ENCODE data around the gene CES4A. TPM values are rescaled to one million over a fixed set of nuclear protein-coding genes. Genes with fewer than 3 reads are reported as not detected.
A peak's percentile ranks its signal among the peaks of the same experiment; 100 is the strongest.

Gene CES4A
- total RNA-seq, 1 experiment from 2014 or later, result 2.5 TPM

DNA sequence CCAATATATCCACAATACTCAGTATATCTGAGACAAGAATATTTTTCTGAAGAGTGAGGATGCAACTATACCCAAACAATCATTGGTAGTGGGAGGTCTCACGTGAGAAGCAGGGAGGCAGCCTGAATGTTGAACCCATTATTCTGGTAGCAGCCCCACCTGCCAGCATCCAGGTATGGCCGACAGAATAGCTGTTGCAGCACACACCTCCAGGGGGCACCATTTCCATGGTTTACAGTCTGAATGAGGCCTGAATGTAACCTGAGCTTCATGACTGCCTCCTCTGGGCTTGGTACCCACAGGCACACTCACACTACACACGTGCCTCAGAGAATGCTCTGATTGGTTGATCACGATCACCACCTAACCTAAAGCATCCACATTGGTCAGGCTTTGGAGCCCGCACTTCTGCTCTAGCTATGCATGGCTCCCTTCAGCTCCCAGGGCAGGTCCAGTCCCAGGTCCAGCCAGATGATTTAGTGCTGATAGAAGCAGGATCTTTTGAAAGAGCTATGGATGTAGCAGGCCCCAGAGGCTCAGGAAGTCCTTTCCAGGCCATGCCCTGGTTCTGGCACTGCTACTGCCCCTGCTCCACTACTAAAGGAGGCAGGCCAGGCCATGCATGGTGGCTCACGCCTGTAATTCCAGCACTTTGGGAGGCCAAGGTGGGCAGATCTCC is 29.6 kb downstream of the CES4A start:
- Histone ChIP-seq H3K79me2 (ENCODE audit: low read depth) (no peaks in the 10 kb centered on the region), H3K4me2 (no peak overlapping the region), H2AFZ (no peak overlapping the region), H4K20me1 (ENCODE audit: insufficient read depth) (no peaks in the 10 kb centered on the region), H3K9me3 (ENCODE audit: insufficient read depth, low read depth) (no peaks in the 10 kb centered on the region), H3K9me2 (ENCODE audit: insufficient read depth) (no peaks in the 10 kb centered on the region), H3K4me3 (no peak overlapping the region), H3K4me1 (replicated peaks; ENCODE audit: insufficient read depth) (peaks cover 7% of the 10 kb centered on the region), H3F3A (ENCODE audit: insufficient read depth, low read depth) (peaks cover 6% of the 10 kb centered on the region; the same call in 1 of the 2 replicates), H3K36me3 (ENCODE audit: low read depth) (no peaks in the 10 kb centered on the region), H3K27ac (no peak overlapping the region), H3K27me3 (ENCODE audit: insufficient read depth, low read depth) (peaks cover 19% of the 10 kb centered on the region)
- TF ChIP-seq, protein P1, sequence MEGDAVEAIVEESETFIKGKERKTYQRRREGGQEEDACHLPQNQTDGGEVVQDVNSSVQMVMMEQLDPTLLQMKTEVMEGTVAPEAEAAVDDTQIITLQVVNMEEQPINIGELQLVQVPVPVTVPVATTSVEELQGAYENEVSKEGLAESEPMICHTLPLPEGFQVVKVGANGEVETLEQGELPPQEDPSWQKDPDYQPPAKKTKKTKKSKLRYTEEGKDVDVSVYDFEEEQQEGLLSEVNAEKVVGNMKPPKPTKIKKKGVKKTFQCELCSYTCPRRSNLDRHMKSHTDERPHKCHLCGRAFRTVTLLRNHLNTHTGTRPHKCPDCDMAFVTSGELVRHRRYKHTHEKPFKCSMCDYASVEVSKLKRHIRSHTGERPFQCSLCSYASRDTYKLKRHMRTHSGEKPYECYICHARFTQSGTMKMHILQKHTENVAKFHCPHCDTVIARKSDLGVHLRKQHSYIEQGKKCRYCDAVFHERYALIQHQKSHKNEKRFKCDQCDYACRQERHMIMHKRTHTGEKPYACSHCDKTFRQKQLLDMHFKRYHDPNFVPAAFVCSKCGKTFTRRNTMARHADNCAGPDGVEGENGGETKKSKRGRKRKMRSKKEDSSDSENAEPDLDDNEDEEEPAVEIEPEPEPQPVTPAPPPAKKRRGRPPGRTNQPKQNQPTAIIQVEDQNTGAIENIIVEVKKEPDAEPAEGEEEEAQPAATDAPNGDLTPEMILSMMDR (conservative IDR thresholded peaks at IDR 0.05), result peak; percentile 85
- TF ChIP-seq EZH2 (IDR thresholded peaks at IDR 0.05; ENCODE audit: low read depth), result no peak
- POLR2A ChIA-PET (ENCODE audit: unreplicated experiment), result interaction anchor here (0.6 kb wide), 2 partner anchors 230 to 1967 kb away, joined by 3 to 5 read pairs; no protein-coding TSS in a partner anchor
- BruUV-seq (replicated peaks), result no TSS peak
- DNase-seq, result peak; percentile 86 to 88
- CTCF ChIA-PET, result interaction anchor here (0.6 to 1.6 kb wide), 19 partner anchors 10 to 429 kb away, joined by 3 to 9 read pairs (median 4); partner anchors contain the start of gene TMEM208
- intact Hi-C loops (cut with micrococcal nuclease; ENCODE audit: unreplicated experiment), result loop anchor here (1.0 to 5.0 kb wide), 4 partner anchors 137 to 449 kb away; partner anchors contain the start of genes ELMO3 and NOL3

DNA sequence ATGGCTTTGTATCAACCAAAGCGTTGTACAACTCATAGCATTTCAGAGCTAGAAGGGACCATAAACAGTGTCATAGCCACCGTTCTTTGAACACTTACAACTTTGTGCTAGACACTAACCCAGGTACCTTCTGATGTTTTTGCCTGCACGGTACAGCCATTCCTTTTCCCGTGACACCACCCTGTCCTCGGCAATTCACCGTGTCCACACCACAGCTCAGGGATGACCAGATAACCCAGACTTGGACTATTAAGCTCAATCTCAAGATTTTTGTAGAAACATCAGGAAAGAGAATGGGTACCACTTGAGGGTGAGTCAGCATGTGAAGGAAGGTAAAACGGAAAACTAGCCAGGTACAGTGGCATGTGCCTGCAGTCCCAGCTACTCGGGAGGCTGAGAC is 30.8 kb downstream of the CES4A start:
- Histone ChIP-seq H3F3A (ENCODE audit: insufficient read depth, low read depth) (peaks cover 6% of the 10 kb centered on the region; the same call in 1 of the 2 replicates), H3K4me1 (replicated peaks; ENCODE audit: insufficient read depth) (peaks cover 8% of the 10 kb centered on the region), H3K4me3 (no peak overlapping the region), H3K27me3 (ENCODE audit: insufficient read depth, low read depth) (peaks cover 8% of the 10 kb centered on the region), H2AFZ (no peak overlapping the region), H3K4me2 (no peak overlapping the region), H3K36me3 (ENCODE audit: low read depth) (no peaks in the 10 kb centered on the region), H3K9me2 (ENCODE audit: insufficient read depth) (no peaks in the 10 kb centered on the region), H3K9me3 (ENCODE audit: insufficient read depth, low read depth) (no peaks in the 10 kb centered on the region), H3K79me2 (ENCODE audit: low read depth) (no peaks in the 10 kb centered on the region), H4K20me1 (ENCODE audit: insufficient read depth) (no peaks in the 10 kb centered on the region), H3K27ac (no peak overlapping the region)
- intact Hi-C loops (cut with micrococcal nuclease; ENCODE audit: unreplicated experiment), result loop anchor here (2.0 to 5.0 kb wide), 3 partner anchors 153 to 448 kb away; partner anchors contain the start of genes ELMO3 and NOL3
- DNase-seq, result no peak
- TF ChIP-seq, protein P1 (conservative IDR thresholded peaks at IDR 0.05), result no peak
- TF ChIP-seq EZH2 (IDR thresholded peaks at IDR 0.05; ENCODE audit: low read depth), result no peak
- ChIA-PET POLR2A (ENCODE audit: unreplicated experiment) (interaction anchor here (0.8 kb wide), 1 partner anchor 151 kb away, joined by 12 read pairs; the partner anchor contains the start of gene NOL3), CTCF (interaction anchor here (0.6 kb wide), 1 partner anchor 28 kb away, joined by 7 read pairs; no protein-coding TSS in a partner anchor)
- no TSS peak for BruUV-seq (replicated peaks)

DNA sequence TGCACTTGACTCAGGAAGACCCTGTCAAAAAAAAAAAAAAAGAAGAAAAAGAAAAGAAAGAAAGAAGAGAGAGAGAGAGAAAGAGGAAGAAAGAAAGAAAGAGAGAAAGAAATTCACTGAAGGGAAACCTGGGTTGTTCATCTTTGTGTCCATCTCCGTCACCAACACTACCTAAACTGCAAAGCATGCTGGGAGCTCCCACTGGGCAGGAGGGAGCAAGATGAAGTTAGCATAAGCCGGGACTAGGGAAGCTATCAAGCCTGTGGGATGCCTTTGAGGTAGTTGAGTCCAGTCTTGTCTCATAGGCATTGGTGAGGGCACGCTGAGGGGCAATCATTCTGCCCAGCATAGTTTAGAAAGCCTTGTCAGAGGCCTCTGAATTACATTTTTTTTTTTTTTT is 32.9 kb downstream of the CES4A start:
- Histone ChIP-seq H3K27ac (no peak overlapping the region), H3K36me3 (ENCODE audit: low read depth) (no peaks in the 10 kb centered on the region), H3F3A (ENCODE audit: insufficient read depth, low read depth) (peaks cover 6% of the 10 kb centered on the region; the same call in 1 of the 2 replicates), H3K9me3 (ENCODE audit: insufficient read depth, low read depth) (no peaks in the 10 kb centered on the region), H3K79me2 (ENCODE audit: low read depth) (no peaks in the 10 kb centered on the region), H3K4me2 (no peak overlapping the region), H3K9me2 (ENCODE audit: insufficient read depth) (no peaks in the 10 kb centered on the region), H3K4me3 (no peak overlapping the region), H3K4me1 (replicated peaks; ENCODE audit: insufficient read depth) (peaks cover 8% of the 10 kb centered on the region), H4K20me1 (ENCODE audit: insufficient read depth) (no peaks in the 10 kb centered on the region), H3K27me3 (ENCODE audit: insufficient read depth, low read depth) (no peaks in the 10 kb centered on the region), H2AFZ (no peak overlapping the region)
- no TSS peak for BruUV-seq (replicated peaks)
- CTCF ChIA-PET, result interaction anchor here (0.6 to 0.7 kb wide), 2 partner anchors 411 to 661 kb away, joined by 8 to 13 read pairs; no protein-coding TSS in a partner anchor
- no peak for DNase-seq
- intact Hi-C loops (cut with micrococcal nuclease; ENCODE audit: unreplicated experiment), result no loop called here
- TF ChIP-seq EZH2 (IDR thresholded peaks at IDR 0.05; ENCODE audit: low read depth), result no peak
- TF ChIP-seq, protein P1 (conservative IDR thresholded peaks at IDR 0.05), result no peak
- POLR2A ChIA-PET (ENCODE audit: unreplicated experiment), result no interaction called here
